Measurements from ENCODE around the gene DISC1.

DISC1 gene

DNA sequence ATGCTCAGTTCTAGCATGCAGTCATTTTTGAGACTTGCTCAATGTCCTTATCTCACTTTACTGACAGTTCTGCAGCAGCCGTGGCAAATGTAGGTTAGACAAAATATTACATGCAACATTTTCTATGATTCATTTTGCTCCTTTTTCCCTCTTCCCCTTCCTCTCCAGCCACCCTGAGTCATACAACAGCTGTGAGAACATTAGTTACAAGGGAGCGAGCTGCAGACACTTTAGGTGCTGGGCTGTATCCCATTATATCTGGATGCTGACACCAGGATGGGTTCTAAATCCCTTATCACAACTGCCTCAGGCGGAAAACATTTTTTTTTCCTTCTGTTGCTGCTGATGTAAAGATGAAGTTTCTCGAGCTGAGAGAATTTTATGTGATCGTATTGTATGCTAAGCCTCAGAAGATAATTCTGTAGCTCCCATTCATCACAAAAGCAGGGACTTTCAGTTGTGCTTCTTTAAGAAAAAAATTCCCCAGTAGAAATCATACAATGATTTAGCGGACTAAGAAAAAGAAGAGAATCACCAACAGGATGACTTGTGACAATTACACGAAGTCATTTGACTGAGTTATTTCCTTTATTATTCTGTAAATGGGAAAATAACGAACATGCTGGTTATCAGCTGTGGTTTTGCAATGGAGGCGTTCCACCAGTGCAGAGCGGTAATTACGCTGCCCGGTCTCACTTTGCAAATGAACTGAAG, 345.0 kb downstream of the DISC1 start:
- no peak for DNase-seq

GRCh38 chr1:231972111-231972445, 345.5 kb downstream of the DISC1 start:
- DNase-seq = no peak

- DNase-seq = no peak
Measured at GRCh38 chr1:231973830-231974229, 347.2 kb downstream of the DISC1 start.

DNA sequence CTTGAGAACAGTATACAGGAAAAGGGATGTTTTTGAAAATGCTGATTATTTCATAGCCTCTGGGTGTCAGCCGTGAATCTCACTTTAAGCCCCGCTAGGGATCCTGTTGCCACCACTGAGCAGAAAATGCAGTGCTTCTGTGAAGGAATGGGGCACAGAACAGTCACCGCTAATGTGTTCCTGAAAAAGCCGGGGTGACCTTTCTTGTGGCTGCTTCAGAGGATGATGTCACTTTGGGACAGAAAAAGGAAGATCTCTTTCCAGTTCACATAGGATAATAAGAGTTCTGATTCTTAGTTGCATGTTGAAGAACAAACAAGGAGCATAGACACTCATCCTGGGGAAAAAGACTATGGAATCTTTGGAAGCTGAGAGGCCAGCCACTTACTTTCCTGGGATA, 349.6 kb downstream of the DISC1 start:
- DNase-seq = no peak

DNA sequence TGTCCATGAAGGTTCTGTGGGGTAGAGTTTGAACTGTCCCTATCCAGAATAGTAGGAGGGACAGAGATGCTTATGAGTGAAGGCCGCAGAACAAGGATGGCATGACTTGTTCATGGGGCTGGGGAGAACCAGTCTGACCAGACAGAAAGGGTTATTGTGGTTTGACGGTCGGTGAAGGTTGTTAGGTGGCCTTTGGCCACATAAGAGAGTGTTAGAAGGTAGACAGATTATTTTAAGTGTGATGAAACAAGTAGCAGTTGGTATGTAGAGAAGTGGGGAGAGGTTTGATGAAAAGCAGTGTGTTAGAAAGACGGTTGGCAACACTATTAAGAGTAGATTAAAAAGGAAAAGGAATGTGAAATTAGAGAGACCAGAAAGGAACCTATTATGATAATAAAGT, 355.1 kb downstream of the DISC1 start:
- no peak for DNase-seq

DNA sequence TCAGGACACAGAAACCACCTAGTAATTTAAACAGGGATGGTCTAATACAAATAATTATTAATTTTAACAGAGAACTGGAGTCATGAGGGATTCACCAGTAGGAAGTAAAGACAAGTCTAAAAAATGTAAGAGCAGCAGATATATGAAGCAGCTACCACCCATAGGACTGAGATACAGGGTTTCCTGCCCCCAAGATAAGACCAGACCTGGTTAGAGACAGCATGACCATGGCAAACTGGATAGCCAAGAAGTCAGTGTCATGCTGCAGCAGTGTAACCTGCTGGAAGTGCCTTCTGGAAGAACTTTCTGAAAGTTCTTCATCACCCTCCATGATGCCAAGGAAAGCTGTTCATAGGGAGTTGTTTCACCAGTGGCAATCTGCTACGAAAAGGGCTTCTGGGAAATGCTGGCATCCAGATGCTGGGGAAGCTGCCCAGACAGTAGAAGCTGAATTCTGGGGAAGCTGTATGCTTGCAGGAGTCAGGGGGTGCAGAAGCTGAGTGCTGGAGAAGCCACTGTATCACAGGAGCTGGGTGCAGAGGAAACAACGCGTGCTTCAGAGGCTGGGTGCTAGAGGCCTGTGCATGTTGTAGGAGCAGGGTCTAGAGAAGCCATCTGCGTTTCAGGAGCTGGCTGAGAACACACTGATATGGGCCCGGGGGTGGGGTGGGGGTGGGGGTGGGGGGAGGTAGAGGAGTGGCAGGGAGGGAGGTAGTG, 356.4 kb downstream of the DISC1 start:
- no peak for DNase-seq

GRCh38 chr1:231983588-231984193, 357.1 kb downstream of the DISC1 start:
- DNase-seq = no peak

GRCh38 chr1:231985296-231986023, 358.9 kb downstream of the DISC1 start:
- DNase-seq = no peak

DNA sequence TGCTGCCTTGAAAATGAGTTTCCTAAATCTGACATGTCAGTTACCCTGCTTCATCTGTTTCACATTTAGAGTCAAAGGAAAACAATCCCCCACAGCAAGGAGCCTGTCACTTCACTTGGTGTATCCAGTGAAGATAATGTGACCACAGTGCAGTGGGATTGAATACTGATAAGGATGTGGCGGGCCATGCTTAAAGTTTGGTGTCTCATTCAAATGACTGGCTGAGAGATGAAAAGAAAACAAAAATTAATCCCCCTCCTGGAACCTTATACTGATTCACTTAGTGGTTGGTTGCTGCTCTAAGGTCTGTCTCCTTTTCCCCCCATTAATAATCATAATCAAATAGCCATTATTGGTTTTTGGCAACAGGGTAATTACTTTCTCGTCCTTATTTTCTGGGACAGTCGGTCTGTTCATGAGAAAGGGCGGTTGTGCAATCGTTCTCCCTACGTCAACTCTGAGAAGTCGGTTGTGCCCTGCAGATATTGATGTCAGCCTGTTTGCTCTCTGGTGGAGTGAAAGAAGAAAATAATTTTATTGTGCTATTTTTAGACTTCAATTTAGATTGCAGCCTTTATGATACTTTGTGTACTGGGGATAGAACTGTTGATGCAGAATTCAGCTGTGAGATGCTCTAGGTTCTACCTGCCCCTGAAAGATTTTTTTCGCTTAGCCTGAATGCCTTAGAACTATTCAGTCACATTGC, 360.2 kb downstream of the DISC1 start:
- DNase-seq = no peak

DNA sequence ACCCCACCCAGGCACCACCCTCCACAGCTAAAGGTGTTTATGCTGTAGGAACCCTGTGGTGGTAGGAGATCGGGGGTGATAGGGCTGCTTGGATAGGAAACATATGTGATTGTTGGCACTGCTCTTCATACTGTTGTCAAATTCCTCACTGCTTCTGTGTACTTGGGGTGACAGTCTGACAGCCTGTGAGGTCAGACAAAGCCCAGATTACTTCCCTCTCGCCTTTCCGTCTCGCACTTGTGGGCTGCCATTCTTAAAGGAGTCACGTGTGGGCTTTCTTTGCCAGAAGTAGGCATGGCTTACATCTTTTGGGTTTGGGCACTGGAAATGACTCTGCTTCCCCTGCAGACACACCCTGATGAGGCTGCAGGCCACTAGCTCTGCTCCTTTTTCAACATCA, 363.8 kb downstream of the DISC1 start:
- DNase-seq = no peak

GRCh38 chr1:231991231-231991630, 364.6 kb downstream of the DISC1 start:
- DNase-seq = no peak

DNA sequence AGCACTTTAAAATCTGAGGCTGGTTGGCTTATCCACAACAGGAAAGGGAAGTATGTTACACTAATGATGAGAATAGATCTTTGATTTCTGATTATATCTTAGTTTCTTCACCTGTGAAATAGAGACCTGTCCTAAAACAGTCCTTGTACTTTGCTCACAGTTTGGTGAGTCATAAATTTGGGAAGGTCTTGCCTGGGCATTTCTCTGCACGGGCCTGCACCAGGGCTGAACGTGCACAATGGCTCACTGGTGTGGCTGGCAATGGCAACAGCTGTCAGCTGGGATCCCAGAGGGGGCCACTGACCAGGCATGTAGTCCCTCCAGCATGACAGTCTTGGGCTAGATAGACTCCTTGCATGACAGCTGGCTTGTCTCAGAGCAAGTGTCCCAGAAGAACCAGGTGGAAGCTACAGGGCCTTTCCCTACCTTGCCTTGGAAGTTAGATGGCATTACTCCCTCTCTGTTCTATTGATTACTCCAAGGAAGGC, 367.4 kb downstream of the DISC1 start:
- DNase-seq = no peak

GRCh38 chr1:231998791-231999190, 372.2 kb downstream of the DISC1 start:
- no peak for DNase-seq

GRCh38 chr1:232005300-232005699, 378.7 kb downstream of the DISC1 start:
- DNase-seq = no peak

DNA sequence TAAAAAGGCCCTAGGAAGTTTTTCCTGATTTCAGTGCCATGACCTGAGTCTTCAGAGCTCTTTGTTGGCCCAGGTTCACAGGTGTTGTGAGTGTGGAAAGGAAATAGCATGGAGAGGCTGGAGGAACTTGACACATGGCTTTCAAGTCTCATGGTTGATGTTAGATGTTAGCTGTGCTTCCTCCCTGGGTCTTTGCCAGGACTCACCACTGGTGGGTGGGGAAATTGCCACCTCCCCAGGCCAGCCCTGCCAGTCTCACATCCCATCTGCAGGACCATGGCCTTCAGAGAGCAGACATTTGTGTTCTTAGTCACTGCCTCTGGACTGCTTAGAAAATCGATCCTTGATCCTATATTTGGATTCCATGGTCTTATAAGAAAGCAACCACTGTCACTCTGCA, 383.2 kb downstream of the DISC1 start:
- DNase-seq = no peak

DNA sequence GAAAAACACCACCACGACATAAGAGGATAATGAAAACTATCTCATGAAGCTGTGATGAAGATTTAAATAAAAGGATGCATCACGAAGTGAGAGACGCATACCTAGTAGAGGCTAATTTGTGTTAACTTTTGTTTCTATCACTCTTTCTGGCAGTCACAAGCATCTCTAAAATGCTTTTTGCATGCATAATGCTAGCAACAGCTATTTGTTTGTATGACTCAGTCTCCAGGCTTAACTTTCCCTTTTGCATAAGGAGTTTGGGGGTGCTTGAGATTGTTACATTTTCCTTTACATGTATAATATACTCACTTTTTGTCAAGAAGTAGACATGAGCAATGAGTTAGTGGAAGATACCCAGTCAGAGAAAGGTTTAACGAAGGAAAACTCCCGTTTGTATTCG, 385.4 kb downstream of the DISC1 start:
- DNase-seq = no peak

GRCh38 chr1:232012773-232013386, 386.3 kb downstream of the DISC1 start:
- no peak for DNase-seq

GRCh38 chr1:232014941-232015340, 388.4 kb downstream of the DISC1 start:
- DNase-seq = no peak

- no peak for DNase-seq
Measured at GRCh38 chr1:232016616-232017015, 390.0 kb downstream of the DISC1 start.

DNA sequence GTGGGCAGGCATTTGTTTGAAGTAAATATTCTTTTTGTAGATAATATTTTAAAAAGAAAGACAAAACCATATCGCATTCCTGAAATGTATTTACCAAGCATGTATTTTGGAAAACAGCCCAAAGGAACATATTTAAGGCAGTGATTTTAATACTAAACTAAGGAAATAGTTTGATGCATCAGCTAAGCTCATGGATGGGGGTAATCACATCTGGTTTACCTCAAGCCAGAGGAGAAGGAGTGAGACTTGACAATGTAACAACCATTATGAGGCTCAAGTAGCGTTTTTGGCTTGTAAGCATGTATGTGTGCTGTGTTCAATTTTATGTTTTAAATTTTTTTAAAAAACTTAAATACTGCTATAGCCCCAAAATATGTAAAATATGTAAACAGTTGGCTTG, 390.5 kb downstream of the DISC1 start:
- no peak for DNase-seq

DNA sequence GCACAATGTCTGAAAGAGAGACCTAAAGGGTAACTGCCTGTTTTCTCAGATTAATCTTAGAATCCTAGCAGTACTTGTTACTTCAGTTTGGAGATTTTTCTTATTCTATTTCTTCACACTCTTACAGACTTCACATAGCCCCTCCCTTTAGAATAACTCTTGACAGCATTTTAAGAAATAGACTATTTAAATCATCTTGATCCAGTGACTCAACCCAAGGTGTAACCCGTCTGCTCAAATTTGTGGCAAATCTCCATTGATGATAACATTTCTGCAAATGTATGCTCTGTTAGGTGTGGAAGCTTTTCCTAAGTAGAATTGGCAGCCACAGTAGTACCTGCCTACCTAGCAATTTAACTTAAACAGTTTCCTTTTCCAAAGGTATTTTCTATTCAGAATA, 391.2 kb downstream of the DISC1 start:
- no peak for DNase-seq
